Esophagus squamous epithelium (tissue), 5 donors: Measurements from ENCODE around the gene DNER. TPM values are rescaled to one million over a fixed set of nuclear protein-coding genes. Genes with fewer than 3 reads are reported as not detected.

Experiments used
- DNase-seq: peaks from one replicate; lab custom pipeline; 2025; lab: John Stamatoyannopoulos, UW
- H3K27ac ChIP-seq, 4 donors: fragments of 200-600 bp; sonication (generic); one replicate each; pipeline ENCODE4 v1.5.1; 2016 to 2019; ENCODE audit warnings: mild to moderate bottlenecking in 1 of 4
- H3K27me3 ChIP-seq, 4 donors: fragments of 200-600 bp; sonication (generic); 1 replicate in 3 of 4; 2 replicates in 1 of 4; pipeline versions ENCODE4 v1.5.1 to v1.6.0; 2017 to 2021; ENCODE audit warnings: antibody characterized with exemption in 1 of 4
- H3K36me3 ChIP-seq, 3 donors: fragments of 200-600 bp; sonication (generic); one replicate each; pipeline ENCODE4 v1.5.1; 2016 to 2019
- H3K4me1 ChIP-seq, 3 donors: fragments of 200-600 bp; sonication (generic); one replicate each; pipeline ENCODE4 v1.5.1; 2017 to 2019
- H3K4me3 ChIP-seq, 4 donors: fragments of 200-600 bp; sonication (generic); 1 replicate in 3 of 4; 2 replicates in 1 of 4; pipeline ENCODE4 v1.5.1; 2016 to 2019; ENCODE audit warnings: mild to moderate bottlenecking in 2 of 4, moderate library complexity in 1 of 4
- H3K9me3 ChIP-seq, 3 donors: fragments of 200-600 bp; sonication (generic); one replicate each; pipeline ENCODE4 v1.5.1; 2016 to 2019
- POLR2A ChIP-seq, 4 donors: fragments of 450-650 bp; IDR thresholded peaks; one replicate each; pipeline ENCODE4 v1.6.1; 2017; ENCODE audit warnings: antibody characterized with exemption in 4 of 4, mild to moderate bottlenecking in 4 of 4, moderate library complexity in 3 of 4
- WGBS, 2 donors: methylation state at CpG; one replicate each; pipeline ENCODE4 v1.1.5; 2018; 5-methylcytosine and 5-hydroxymethylcytosine counted together
- intact Hi-C: fragments of 100-400 bp; cut with DNase I; formaldehyde crosslinking; loops from one replicate; pipeline ENCODE4 v1.15.0; 2022
- total RNA-seq, 4 donors: library from RNA; depleted of rRNA; stranded (reverse); fragments of >200 nt; gene quantifications; one replicate each; pipeline ENCODE4 v1.1.0, GENCODE V29; 2016
- TF ChIP-seq, protein P1 (sequence below), 6 experiments: fragments of 450-650 bp in 4 of 6; fragments of 200-600 bp in 2 of 6; sonication (generic) in 2 of 6; IDR thresholded peaks; one replicate each; pipeline ENCODE4 v1.5.1; 2016 to 2019; ENCODE audit warnings: antibody characterized with exemption in 6 of 6, mild to moderate bottlenecking in 4 of 6, moderate library complexity in 4 of 6
- donor health status: DM: yes; HTN: yes; CAD: no.

Gene DNER
- total RNA-seq, 4 donors from 2014 or later = 0.27 to 2.5 (median 0.91) TPM

DNA sequence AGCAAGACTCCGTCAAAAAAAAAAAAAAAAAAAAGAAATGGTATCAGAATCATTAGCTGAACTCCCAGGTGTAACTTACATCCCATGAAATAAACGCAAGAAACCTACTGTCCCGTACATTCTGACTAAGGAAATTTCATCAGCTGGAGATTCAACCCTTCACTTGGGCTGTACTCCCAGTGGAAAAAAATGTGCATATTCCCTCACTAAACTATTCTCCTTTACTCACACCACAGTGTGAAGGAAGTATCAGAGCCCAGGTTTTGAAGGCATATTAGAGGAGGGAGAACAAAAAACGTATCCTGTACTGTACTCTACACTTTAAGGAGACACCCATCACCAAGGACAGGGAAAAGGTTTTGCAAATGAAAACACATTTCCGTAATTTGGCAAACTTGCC is 64.3 kb downstream of the DNER start:
- no peak for DNase-seq
- no peaks in the 10 kb centered on the region for H3K36me3 ChIP-seq
- 75 to 78% methylated on average over 5 of the region's 5 CpGs for WGBS, 2 donors
- no peaks in the 10 kb centered on the region for H3K9me3 ChIP-seq
- TF ChIP-seq, protein P1, sequence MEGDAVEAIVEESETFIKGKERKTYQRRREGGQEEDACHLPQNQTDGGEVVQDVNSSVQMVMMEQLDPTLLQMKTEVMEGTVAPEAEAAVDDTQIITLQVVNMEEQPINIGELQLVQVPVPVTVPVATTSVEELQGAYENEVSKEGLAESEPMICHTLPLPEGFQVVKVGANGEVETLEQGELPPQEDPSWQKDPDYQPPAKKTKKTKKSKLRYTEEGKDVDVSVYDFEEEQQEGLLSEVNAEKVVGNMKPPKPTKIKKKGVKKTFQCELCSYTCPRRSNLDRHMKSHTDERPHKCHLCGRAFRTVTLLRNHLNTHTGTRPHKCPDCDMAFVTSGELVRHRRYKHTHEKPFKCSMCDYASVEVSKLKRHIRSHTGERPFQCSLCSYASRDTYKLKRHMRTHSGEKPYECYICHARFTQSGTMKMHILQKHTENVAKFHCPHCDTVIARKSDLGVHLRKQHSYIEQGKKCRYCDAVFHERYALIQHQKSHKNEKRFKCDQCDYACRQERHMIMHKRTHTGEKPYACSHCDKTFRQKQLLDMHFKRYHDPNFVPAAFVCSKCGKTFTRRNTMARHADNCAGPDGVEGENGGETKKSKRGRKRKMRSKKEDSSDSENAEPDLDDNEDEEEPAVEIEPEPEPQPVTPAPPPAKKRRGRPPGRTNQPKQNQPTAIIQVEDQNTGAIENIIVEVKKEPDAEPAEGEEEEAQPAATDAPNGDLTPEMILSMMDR (IDR thresholded peaks at IDR 0.05) = no peak
- no peak for TF ChIP-seq POLR2A (IDR thresholded peaks at IDR 0.05)
- peaks cover 0 to 4% (median 1%) of the 10 kb centered on the region in 4 donors for H3K27me3 ChIP-seq
- H3K4me1 ChIP-seq = no peaks in the 10 kb centered on the region
- no peak overlapping the region for H3K27ac ChIP-seq
- intact Hi-C loops = no loop called here
- H3K4me3 ChIP-seq = no peak overlapping the region

DNA sequence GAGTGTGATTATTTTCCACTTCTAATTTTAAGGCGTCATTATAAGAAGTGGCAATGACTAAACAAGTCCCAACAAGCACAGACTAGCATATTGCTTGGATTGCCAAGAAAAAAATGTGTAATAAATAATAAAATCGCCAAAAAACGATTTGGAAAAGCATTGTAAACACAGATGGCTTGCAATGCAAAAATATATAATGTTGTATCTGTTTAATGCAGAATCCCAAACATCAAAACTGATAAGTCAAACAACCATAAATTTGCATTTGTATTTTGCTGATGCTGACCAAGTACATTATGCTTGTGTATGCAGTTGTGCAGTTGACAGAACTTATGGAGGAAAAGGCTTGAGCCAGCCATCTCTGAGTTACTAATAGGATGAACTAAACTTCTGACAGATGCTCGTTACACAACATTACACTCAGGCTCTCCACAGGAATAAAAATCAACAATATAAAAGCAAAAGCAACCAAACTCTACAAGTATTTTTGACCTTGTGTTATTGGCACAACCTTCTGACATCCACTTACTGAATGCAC is 68.1 kb downstream of the DNER start:
- Histone ChIP-seq H3K27me3 (no peaks in the 10 kb centered on the region), H3K9me3 (no peaks in the 10 kb centered on the region), H3K4me3 (no peak overlapping the region), H3K36me3 (no peaks in the 10 kb centered on the region), H3K27ac (no peak overlapping the region), H3K4me1 (no peaks in the 10 kb centered on the region)
- WGBS, 2 donors = 36 to 41% methylated on average over 4 of the region's 4 CpGs
- TF ChIP-seq POLR2A (IDR thresholded peaks at IDR 0.05) = no peak
- TF ChIP-seq, protein P1 (IDR thresholded peaks at IDR 0.05) = no peak
- no peak for DNase-seq
- intact Hi-C loops = no loop called here

DNA sequence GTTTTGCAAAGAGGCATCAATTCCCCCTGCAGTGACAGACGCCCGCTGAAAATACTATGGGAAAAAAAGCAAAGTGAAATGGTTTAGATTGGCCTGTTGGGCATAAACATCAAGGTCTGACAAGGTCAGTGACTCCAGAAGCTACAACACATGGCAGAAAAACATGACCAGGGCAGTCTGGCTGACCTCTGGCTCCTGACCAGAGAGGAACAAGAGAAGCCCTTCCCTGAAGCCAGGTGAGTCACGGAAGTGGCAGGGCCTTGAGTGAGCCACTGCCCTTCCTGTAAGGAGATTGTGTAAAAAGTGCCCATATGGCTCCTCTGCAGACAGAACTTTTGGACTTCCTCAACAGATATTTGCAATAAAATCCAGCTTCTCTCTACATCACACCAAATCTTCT is 72.0 kb downstream of the DNER start:
- H3K4me1 ChIP-seq = no peaks in the 10 kb centered on the region
- TF ChIP-seq, protein P1 (IDR thresholded peaks at IDR 0.05) = no peak
- no peak for TF ChIP-seq POLR2A (IDR thresholded peaks at IDR 0.05)
- DNase-seq = no peak

DNA sequence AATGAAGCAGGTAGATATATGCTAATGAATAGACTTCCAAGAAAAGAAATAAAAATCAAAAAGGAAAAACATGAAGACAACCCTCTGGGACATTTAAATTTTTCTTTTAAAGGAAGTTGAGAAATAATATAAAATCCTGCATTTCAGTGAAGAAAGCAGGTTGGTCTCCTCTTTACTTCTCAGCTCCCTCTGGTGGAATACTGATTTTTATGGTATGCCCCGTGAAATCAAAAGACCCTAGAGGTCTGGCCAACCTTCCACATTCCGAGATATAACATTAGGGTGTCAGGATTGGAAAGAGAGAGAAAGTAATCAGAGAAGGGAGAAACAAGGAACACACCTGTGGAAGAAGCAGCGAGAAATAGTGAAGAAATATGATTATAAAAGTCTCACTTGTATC is 72.7 kb downstream of the DNER start:
- H3K4me3 ChIP-seq = no peak overlapping the region
- H3K27me3 ChIP-seq = no peaks in the 10 kb centered on the region
- no peak for TF ChIP-seq POLR2A (IDR thresholded peaks at IDR 0.05)
- TF ChIP-seq, protein P1 (IDR thresholded peaks at IDR 0.05) = no peak
- no peaks in the 10 kb centered on the region for H3K4me1 ChIP-seq
- no peak overlapping the region for H3K27ac ChIP-seq
- no peaks in the 10 kb centered on the region for H3K36me3 ChIP-seq
- H3K9me3 ChIP-seq = no peaks in the 10 kb centered on the region
- no peak for DNase-seq
- intact Hi-C loops = no loop called here
- WGBS, 2 donors = 43 to 57% methylated on average over 3 of the region's 3 CpGs

More for the DNA sequence above, 72.0 kb downstream of the DNER start:
- intact Hi-C loops = no loop called here
- 69 to 82% methylated on average over 3 of the region's 3 CpGs for whole genome bisulfite sequencing, 2 donors
- no peaks in the 10 kb centered on the region for H3K9me3 ChIP-seq
- H3K36me3 ChIP-seq = no peaks in the 10 kb centered on the region
- H3K27me3 ChIP-seq = no peaks in the 10 kb centered on the region
- no peak overlapping the region for H3K4me3 ChIP-seq
- no peak overlapping the region for H3K27ac ChIP-seq

DNA sequence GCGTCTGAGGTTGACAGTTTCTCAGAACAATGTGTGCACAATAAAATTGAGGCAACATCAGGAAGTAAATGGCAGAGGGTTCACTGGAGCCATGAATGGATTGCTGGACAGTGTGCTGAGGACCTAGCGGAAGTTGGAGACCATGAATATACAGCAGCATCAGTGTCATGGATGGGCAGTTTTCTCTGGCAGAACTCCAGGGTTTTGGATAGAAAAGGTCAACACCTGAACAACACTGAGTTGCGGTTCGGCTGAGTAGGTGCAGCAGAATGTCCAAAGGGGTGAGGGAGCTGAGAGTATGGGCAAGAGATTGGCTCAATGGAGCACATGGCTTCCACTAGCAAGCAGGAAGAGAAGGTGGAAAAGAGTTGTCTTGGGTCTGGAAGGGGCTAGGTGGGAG is 73.7 kb downstream of the DNER start:
- no peak overlapping the region for H3K4me3 ChIP-seq
- H3K4me1 ChIP-seq = no peaks in the 10 kb centered on the region
- no peak for TF ChIP-seq POLR2A (IDR thresholded peaks at IDR 0.05)
- TF ChIP-seq, protein P1 (IDR thresholded peaks at IDR 0.05) = no peak
- WGBS, 2 donors = 73 to 93% methylated on average over 4 of the region's 4 CpGs
- H3K27ac ChIP-seq = no peak overlapping the region
- no peak for DNase-seq
- no peaks in the 10 kb centered on the region for H3K36me3 ChIP-seq
- intact Hi-C loops = no loop called here
- no peaks in the 10 kb centered on the region for H3K27me3 ChIP-seq
- H3K9me3 ChIP-seq = no peaks in the 10 kb centered on the region
